GM12878 (cell line): ENCODE measurements around the gene LSAMP.

ENCODE experiments used
- CEBPZ ChIP-seq: fragments of 150-350 bp; IDR thresholded peaks from 2 replicates; pipeline ENCODE4 v1.6.1; 2016; ENCODE audit warnings: low read depth, low read length
- CHD4 ChIP-seq: fragments of 200-600 bp; sonication (generic); IDR thresholded peaks from 2 replicates; pipeline ENCODE4 v1.6.1; 2016; ENCODE audit warnings: mild to moderate bottlenecking
- CTCF ChIP-seq, 3 experiments: IDR thresholded peaks in 2 of 3; conservative IDR thresholded peaks in 1 of 3; 2 replicates each; pipeline ENCODE4 v1.5.1; 2011; ENCODE audit warnings: low read depth in 3 of 3, low read length in 3 of 3, mild to moderate bottlenecking in 3 of 3, control low read depth in 2 of 3, moderate library complexity in 2 of 3, inconsistent platforms in 1 of 3, mixed read lengths in 1 of 3; ENCODE audit not compliant: control insufficient read depth in 2 of 3, insufficient read depth in 1 of 3; ENCODE audit errors: extremely low read depth in 1 of 3
- EZH2 ChIP-seq: IDR thresholded peaks from 2 replicates; pipeline ENCODE4 v1.6.1; 2012; ENCODE audit warnings: low read depth, mild to moderate bottlenecking, control low read depth, inconsistent platforms, low read length, borderline replicate concordance; ENCODE audit not compliant: control insufficient read depth
- NR2F1 ChIP-seq: fragments of 450-650 bp; conservative IDR thresholded peaks from 2 replicates; pipeline ENCODE4 v1.6.1; 2017; ENCODE audit warnings: mild to moderate bottlenecking
- TARDBP ChIP-seq: IDR thresholded peaks from 2 replicates; pipeline ENCODE4 v1.6.1; 2016; ENCODE audit warnings: borderline replicate concordance
- TF ChIP-seq, protein P1 (sequence below): IDR thresholded peaks from 2 replicates; pipeline ENCODE4 v1.6.1; 2011; ENCODE audit warnings: low read depth, low read length, improper control_type of control experiment, borderline replicate concordance

GRCh38 chr3:116423374-116423773, 21.9 kb downstream of the LSAMP start:
- no peak for TF ChIP-seq TARDBP
- no peak for TF ChIP-seq EZH2
- TF ChIP-seq NR2F1, result no peak
- no peak for TF ChIP-seq CTCF (IDR thresholded peaks at IDR 0.05 in 2 of 3, conservative IDR thresholded peaks at IDR 0.05 in 1 of 3; ENCODE audit: control insufficient read depth in 2 of 3, extremely low read depth in 1 of 3, insufficient read depth in 1 of 3, low read depth in 3 of 3, low read length in 3 of 3)
- no peak for TF ChIP-seq CHD4
- no peak for TF ChIP-seq CEBPZ
- TF ChIP-seq, protein P1, sequence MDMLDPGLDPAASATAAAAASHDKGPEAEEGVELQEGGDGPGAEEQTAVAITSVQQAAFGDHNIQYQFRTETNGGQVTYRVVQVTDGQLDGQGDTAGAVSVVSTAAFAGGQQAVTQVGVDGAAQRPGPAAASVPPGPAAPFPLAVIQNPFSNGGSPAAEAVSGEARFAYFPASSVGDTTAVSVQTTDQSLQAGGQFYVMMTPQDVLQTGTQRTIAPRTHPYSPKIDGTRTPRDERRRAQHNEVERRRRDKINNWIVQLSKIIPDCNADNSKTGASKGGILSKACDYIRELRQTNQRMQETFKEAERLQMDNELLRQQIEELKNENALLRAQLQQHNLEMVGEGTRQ, result no peak
